ENCODE measurements around the gene SEC14L2.
"Not testable (repeated sequence)": the region's sequence is repeated elsewhere in the genome, so short reads cannot be mapped to it uniquely, and the experiment has no call there.

Gene SEC14L2

GRCh38 chr22:30375312-30375849 lies 21.4 kb upstream of the SEC14L2 start:
- no peak for DNase-seq (ENCODE audit: low spot score)

GRCh38 chr22:30380011-30380410 lies 16.8 kb upstream of the SEC14L2 start:
- DNase-seq (ENCODE audit: low spot score) = no peak

GRCh38 chr22:30381264-30381663 lies 15.6 kb upstream of the SEC14L2 start:
- no peak for DNase-seq (ENCODE audit: low spot score)

- no peak for DNase-seq (ENCODE audit: low spot score)
These were observed 14.5 kb upstream of the SEC14L2 start for GRCh38 chr22:30382340-30382739.

- DNase-seq (ENCODE audit: low spot score) = no peak
These were observed 13.8 kb upstream of the SEC14L2 start for GRCh38 chr22:30383061-30383460.

GRCh38 chr22:30385942-30386341 lies 10.9 kb upstream of the SEC14L2 start:
- no peak for DNase-seq (ENCODE audit: low spot score)

GRCh38 chr22:30386608-30386959 lies 10.2 kb upstream of the SEC14L2 start:
- DNase-seq (ENCODE audit: low spot score) = no peak

GRCh38 chr22:30386960-30387827 lies 9.6 kb upstream of the SEC14L2 start, which contains the start of gene RNF215:
RNF215 (minus strand) TSS chr22:30387411; CDS start chr22:30387313, 98 bp downstream.
- DNase-seq (ENCODE audit: low spot score) = peak; percentile 94

- no peak for DNase-seq (ENCODE audit: low spot score)
These were observed 5.7 kb upstream of the SEC14L2 start for GRCh38 chr22:30390974-30391691.

GRCh38 chr22:30392661-30393321 lies 4.0 kb upstream of the SEC14L2 start:
- peak; percentile 67 for DNase-seq (ENCODE audit: low spot score)

GRCh38 chr22:30393322-30393680 lies 3.5 kb upstream of the SEC14L2 start:
- no peak for DNase-seq (ENCODE audit: low spot score)

- no peak for DNase-seq (ENCODE audit: low spot score)
These were observed 2.9 kb upstream of the SEC14L2 start for GRCh38 chr22:30393885-30394284.

GRCh38 chr22:30397656-30398635 lies 1.1 kb downstream of the SEC14L2 start:
- no peak for DNase-seq (ENCODE audit: low spot score)

GRCh38 chr22:30398685-30399680 lies 2.2 kb downstream of the SEC14L2 start:
- no peak for DNase-seq (ENCODE audit: low spot score)

GRCh38 chr22:30399718-30400117 lies 2.9 kb downstream of the SEC14L2 start:
- DNase-seq (ENCODE audit: low spot score) = no peak

GRCh38 chr22:30400159-30400558 lies 3.3 kb downstream of the SEC14L2 start:
- DNase-seq (ENCODE audit: low spot score) = no peak

- not testable (repeated sequence) for DNase-seq (ENCODE audit: low spot score)
These were observed 4.2 kb downstream of the SEC14L2 start for GRCh38 chr22:30401024-30401423.

GRCh38 chr22:30402028-30402765 lies 5.4 kb downstream of the SEC14L2 start:
- DNase-seq (ENCODE audit: low spot score) = no peak

- not testable (repeated sequence) for DNase-seq (ENCODE audit: low spot score)
These were observed 5.9 kb downstream of the SEC14L2 start for GRCh38 chr22:30402766-30403104.
